GM21723 (cell line): ENCODE data around the gene ACTMAP.
"Not testable (repeated sequence)": the region's sequence is repeated elsewhere in the genome, so short reads cannot be mapped to it uniquely, and the experiment has no call there.

Experiments
- ATAC-seq: cut with Tn5 transposase; IDR thresholded peaks from one replicate; pipeline ENCODE4 v1.9.1; 2021; ENCODE audit warnings: mild to moderate bottlenecking, moderate library complexity; ENCODE audit not compliant: unreplicated experiment

Gene ACTMAP

DNA sequence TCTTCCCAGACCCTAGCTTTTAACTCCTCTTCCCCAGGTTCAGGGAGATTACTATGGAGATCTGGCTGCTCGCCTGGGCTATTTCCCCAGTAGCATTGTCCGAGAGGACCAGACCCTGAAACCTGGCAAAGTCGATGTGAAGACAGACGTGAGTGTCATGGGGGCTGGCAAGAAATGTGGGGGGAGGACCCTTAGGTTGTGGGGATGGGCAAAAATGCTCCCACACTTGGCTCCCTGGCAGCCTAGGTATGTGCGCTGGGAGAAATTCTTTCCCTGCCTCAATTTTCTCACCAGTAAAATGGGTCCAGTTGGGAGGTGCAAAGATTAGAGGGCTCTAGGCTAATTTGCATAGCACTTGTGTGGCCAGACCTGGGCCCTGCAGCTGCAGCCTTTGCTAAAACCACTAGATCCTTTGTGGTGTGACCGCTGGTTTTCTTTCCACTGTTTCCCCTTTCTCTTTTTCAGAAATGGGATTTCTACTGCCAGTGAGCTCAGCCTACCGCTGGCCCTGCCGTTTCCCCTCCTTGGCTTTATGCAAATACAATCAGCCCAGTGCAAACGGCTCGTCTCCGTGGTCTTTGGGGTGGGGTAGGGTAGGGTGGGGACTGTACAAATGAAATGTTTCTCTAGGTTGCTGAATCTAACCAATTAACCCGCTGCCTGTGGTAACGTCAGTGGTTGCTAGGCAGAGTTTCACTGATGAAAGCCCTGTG lies 26.8 kb upstream of the ACTMAP start:
- ATAC-seq: peak; percentile 56

DNA sequence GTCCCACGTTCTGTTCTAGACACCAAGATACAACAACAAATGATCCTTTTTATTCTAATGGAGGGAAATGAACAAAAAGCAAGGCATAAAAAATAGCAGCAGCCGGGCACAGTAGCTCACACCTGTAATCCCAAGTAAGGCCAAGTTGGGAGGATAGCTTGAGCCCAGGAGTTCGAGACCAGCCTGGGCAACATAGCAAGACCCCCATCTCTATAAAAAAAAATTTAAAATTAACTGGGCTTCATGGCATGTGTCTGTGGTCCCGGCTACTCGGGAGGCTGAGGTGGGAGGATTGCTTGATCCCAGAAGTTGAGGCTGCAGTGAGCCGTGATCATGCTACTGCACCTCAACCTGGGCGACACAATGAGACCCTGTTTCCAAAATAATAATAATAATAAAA lies 26.1 kb upstream of the ACTMAP start:
- no peak for ATAC-seq

DNA sequence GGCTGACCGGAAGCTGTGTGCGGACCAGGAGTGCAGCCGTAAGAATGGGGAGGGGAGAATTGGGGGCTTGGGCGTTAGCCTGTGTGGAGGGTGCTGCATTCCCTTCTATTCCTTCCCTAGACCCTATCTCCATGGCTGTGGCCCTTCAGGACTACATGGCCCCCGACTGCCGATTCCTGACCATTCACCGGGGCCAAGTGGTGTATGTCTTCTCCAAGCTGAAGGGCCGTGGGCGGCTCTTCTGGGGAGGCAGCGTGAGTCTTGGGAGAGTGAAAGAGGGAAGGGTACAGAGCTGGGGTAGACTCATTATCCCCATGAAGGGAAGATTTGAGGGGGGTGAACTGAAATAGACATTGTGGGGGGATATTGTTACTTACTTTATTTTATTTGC lies 25.4 kb upstream of the ACTMAP start:
- ATAC-seq: no peak

DNA sequence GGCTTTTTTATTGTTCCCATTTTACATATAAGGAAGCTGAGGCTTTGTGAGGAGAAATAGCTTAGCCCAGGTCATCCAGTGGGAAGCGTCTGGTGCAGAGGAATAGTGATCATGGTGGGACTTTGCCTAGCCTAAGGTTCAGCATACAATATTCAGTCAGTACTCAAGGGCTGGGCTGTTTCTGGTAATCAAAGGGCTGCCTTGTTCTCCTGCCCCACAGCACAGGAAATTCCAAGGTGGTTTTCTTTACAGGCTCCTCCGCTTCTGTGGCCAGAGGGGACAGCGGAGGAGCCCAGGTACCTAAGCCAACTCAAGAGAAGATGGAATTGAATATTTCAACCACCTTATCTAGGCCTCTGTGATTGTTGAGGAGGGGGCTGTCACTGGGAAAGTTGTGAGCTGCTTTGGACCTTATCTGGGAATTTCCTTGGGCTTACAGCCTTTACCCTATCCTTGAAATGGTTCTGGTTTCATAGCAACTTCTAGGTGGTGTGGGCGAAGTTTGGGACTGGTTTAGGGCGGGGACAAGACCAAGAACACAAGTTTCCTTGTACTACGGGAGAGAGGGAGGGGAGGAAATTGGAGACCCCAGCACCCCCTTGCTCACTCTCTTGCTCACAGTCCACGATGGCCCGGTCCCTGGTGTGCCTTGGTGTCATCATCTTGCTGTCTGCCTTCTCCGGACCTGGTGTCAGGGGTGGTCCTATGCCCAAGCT lies 24.8 kb upstream of the ACTMAP start, which contains the start of gene MIA:
MIA (plus strand) TSS at position 606 of the 716 bp plus-strand sequence; CDS start at position 628, 22 bp downstream.
- no peak for ATAC-seq

DNA sequence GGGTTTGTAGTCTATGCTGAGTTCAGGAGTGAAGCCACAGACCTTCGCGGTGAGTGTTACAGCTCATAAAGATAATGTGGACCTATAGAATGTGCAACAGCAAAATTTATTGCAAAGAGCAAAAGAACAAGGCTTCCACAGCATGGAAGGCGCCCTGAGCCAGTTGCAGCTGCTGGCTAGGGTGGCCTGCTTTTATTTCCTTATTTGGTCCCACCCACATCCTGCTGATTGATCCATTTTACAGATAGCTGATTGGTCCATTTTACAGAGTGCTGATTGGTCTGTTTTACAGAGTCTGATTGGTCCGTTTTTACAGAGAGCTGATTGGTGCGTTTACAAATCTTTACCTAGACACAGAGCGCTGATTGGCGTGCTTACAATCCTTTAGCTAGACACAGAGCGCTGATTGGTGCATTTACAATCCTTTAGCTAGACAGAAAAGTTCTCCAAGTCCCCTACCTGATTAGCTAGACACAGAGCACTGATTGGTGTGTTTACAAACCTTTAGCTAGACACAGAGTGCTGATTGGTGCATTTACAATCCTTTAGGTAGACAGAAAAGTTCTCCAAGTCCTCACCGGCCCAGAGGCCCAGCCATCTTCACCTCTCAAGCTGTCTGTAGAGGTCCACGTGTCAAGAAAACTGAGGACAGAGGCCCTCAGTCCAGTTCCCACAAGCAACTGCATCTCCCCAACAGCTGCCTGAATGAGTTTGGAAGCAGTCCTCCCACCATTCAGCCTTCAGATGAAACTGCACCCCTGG lies 21.0 kb upstream of the ACTMAP start:
- ATAC-seq: not testable (repeated sequence)

DNA sequence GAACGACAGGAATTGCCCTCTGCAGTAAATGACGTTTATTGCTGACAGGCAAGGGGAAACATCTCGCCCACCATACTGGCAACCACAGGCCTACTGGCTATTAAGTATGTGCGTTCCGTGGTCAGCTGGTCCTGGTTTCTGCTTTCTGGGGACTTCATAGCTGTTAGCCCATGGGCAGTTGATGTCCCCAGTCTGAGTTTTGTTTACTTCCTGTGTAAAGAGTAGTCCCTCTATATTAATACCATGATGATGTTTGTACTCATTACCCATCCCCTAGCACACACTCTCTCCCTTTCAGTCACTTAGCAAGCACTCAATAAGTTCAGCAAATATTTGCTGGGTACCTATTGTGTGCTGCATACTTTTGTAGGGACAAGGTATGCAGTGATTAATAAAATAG lies 18.6 kb upstream of the ACTMAP start:
- no peak for ATAC-seq

DNA sequence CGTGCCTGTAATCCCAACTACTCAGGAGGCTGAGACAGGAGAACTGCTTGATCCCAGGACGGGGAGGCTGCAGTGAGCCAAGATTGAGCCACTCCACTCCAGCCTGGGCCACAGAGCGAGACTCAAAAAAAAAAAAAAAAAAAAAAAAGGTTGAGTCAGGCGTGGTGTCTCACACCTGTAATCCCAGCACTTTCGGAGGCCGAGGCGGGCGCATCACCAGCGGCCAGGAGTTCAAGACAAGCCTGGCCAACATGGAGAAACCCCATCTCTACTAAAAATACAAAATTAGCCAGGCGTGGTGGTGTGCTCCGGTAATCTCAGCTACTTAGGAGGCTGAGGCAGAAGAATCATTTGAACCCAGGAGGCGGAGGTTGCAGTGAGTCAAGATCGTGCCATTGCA lies 16.1 kb upstream of the ACTMAP start:
- ATAC-seq: not testable (repeated sequence)

DNA sequence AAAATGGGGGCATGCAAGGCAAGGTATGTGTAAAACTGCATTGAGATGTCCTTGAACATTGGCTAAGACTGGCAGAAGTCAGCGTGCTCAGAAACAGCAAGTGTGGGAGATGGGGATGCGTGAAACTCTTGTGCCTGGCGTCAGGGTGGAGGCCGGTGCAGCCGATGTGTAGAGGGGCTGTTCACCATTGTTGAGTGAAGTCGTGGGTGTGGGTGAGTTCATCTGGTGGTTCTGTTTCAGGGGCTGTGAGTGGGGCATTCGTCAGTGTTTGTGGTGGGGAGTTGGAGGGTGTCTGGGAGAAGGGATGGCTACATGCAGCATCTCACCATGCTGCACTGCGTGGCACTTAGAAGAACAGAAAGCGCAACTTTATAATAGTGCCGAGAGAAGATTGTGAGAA lies 13.7 kb upstream of the ACTMAP start:
- no peak for ATAC-seq

DNA sequence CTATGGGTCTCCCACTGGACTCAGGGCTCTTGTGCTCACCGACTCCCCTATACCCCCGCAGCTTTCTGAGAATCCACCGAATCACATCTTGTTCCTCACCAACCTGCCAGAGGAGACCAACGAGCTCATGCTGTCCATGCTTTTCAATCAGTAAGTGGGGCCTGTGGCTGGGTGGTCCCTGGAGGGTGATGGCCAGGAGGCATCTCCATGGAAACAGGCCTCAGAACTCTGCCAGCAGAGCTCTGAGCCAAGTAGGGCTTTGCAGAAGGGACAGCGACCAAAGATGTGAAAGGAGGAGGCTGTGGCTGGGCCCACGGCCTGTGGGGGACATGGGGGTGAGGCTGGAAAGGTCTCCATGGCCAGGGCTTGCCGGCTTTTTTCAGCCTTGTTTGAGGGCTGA lies 13.2 kb upstream of the ACTMAP start:
- ATAC-seq: no peak

DNA sequence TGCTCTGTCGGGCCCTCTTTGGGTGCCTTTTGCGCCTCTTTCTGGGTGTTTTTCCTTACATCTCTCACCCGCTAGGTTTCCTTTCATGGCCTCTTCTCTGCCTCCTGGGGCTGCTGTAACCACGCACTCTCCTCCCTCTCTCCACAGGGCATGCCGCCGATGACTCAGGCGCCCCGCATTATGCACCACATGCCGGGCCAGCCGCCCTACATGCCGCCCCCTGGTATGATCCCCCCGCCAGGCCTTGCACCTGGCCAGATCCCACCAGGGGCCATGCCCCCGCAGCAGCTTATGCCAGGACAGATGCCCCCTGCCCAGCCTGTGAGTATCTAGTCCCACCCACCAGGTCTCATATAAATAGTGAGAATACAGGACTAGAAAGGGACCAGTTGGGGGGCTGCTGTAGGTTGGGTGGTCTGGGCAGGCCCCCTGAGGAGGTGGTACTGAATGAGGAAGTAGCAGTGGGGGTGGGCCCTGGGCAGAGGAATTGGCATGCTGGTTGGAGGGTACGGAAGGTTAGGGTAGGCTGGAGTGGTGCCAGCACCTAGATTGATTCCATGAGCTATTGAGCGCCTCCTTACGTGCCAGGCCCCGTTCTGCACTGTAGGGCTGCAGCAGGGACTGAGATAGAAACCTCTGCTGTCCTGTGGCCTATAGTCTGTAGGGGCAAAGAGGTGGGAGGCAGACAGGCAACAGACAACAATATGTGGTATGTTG lies 12.6 kb upstream of the ACTMAP start:
- no peak for ATAC-seq

DNA sequence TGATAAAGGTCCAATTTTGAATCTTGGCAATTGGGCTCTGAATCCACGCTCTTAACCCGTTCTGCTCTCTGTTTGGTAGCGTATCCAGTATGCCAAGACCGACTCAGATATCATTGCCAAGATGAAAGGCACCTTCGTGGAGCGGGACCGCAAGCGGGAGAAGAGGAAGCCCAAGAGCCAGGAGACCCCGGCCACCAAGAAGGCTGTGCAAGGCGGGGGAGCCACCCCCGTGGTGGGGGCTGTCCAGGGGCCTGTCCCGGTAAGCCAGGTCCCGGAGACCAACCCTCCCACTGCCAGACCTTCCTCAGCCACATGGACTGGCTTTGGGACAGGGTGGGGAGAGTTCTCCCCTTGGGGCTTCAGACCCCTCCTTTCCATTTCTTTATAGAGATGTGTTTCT lies 9.1 kb upstream of the ACTMAP start:
- ATAC-seq: no peak

DNA sequence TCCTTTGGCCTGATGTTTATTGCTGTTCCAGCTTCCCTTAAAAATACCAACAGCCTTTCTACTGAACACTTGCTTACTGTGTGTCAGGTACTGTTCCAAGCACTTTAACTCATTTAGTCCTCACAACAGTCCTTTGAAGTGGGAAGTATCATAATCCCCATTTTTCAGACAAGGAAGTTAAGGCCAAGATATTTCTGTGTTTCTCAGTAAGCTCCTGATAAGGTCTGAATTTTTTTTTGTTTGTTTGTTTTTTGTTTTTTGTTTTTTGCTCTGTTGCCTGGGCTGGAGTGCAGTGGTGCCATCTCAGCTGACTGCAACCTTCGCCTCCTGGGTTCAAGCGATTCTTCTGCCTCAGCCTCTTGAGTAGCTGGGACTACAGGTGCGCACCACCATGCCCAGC lies 8.2 kb upstream of the ACTMAP start:
- ATAC-seq: no peak

DNA sequence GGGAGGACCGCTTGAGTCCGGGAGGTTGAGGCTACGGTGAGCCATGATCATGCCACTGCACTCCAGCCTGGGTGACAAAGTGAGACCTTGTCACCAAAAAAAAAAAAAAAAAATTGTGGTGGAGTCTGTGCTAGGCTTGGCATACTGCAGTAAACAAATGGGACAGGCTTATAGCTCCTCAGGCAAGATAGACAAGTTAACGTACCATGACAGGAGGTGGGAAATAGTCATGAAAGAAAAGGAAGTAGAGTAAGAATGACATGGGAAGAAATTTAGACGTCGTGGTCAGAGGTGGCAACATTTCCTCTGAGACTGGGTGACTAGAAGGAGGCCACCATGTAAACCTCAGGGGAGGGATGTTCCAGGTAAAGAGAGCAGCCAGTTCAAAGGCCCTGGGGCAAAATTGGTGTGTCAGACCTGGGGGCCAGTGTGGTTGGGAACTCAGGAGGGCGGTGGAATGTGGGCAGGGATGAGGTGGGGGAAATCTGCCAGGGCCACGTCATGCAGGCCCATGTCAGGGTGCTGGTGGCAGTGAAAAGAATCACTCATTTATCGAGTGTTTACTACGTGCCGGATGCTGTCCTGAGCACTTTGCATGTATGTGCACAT lies 6.3 kb upstream of the ACTMAP start:
- ATAC-seq: no peak

DNA sequence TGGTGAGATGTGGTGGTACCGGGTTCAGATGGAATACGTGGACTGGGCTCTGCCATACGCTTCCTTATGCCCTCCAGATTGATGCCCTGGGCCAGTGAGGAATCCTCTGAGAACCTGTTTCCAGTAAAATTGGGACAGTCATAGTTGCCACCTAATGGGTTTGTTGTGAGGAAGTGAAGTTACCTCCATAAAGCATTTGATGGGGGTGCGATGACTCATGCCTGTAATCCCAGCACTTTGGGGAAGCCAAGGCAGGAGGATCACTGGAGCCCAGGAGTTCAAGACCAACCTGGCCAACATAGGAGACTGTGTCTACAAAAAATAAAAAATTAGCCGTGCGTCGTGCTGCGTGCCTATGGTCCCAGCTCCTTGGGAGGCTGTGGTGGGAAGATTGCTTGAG lies 5.5 kb upstream of the ACTMAP start:
- ATAC-seq: no peak

DNA sequence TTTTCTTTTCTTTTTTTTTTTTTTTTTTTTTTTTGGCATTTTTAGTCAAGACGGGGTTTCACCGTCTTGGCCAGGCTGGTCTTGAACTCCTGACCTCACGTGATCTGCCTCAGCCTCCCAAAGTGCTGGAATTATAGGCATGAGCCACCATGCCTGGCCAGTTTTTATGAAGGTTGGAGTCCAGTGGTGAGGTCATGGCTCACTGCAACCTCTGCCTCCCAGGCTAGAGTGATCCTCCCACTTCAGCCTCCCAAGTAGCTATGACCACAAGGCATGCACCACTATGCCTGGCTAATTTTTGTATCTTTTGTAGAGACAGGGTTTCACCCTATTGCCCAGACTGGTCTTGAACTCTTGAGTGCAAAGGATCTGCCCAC lies 5.0 kb upstream of the ACTMAP start:
- no peak for ATAC-seq

DNA sequence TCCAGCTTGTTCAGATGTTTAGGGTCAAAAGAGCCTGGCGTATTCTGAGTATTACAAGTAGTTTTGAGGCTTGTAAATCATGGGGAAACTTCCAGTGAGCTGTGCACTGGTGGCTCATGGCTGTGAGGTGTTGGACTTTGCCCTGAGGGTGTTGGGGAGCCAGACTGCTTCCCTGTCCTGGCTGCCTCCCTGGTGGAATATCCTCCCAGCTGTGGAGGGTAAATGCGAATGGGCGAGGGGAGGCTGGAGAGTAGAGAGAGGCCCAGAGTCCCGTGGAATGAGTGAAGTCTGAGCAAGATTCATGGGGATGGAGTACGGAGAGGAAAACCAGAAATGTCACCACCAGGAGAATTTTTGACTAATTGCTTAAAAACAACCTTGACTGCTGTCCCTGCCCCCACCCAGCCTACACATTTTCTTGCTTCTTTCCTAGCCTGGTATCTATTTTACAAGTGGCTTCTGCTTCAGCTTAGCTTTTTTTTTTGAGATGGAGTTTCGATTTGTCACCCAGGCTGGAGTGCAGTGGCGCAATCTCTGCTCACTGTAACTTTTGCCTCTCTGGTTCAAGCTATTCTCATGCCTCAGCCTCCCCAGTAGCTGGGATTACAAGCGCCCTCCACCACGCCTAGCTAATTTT lies 4.5 kb upstream of the ACTMAP start:
- ATAC-seq: no peak

DNA sequence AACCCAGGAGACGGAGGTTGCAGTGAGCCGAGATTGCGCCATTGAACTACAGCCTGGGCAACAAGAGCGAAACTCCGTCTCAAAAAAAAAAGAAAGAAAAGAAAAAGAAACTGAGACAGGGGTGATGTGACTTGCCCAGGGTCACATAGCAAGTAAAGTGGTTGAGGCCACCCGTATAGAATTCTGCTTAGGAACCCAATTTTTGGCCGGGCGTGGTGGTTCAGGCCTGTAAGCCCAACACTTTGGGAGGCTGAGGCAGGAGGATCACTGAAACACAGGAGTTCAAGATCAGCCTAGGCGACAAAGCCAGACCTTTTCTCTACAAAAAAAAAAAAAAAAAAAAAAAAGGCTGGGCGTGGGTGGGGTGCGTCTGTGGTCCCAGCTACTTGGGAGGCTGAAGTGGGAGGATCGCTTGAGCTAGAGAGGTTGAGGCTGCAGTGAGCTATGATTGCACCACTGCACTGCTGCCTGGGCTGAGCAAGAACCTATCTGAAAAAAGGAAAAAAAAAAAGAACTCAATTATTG lies 2.0 kb upstream of the ACTMAP start:
- no peak for ATAC-seq

DNA sequence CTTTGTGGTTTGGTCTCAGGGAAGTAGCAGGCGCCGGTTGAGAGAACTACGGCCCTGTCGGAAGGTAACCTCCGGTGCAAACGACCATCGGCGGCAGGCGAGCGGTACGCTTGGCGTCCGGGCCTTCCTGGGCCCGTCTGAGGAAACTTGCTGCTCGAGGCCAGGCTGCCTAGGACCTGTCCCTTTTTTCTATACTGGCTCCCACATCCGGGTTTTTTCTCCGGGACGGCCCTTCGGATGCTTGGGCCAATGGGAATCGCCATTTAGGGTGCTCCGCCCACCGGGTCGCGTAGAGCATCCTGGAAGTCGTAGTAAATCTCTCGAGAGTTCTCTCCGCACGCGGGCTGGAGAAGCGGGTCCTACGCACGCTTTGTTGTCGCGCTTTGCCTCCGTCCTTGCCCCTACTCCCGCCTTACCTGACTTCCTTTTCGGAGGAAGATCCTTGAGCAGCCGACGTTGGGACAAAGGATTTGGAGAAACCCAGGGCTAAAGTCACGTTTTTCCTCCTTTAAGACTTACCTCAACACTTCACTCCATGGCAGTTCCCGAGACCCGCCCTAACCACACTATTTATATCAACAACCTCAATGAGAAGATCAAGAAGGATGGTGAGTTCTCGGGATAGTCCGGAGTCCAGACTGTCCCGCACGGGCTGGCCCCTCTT lies 729 bp upstream of the ACTMAP start, which contains the start of gene SNRPA:
SNRPA (plus strand) TSS at position 330 of the 664 bp plus-strand sequence; CDS start at position 536, 206 bp downstream.
- peak; percentile 57 for ATAC-seq

DNA sequence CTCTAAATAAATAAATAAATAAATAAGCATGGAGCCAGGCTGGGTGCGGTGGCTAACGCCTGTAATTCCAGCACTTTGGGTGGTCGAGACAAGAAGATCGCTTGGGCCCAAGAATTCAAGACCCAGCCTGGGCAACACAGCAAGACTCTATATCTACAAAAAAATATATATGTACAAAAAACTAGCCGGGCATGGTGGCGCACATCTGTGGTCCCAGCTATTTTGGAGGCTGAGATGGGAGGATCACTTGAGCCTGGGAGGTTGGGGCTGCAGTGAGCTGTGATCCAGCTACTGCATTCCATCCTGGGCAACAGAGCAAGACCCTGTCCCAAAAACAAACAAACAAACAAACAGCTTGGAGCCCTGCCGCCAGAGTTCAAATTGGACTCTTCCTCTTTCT lies 2.7 kb downstream of the ACTMAP start:
- ATAC-seq: no peak
